HG02642 (cell line): Measurements from ENCODE around the gene CAPN9.
"Not testable (repeated sequence)": the region's sequence is repeated elsewhere in the genome, so short reads cannot be mapped to it uniquely, and the experiment has no call there.

ENCODE experiments used
- ATAC-seq: cut with Tn5 transposase; IDR thresholded peaks from one replicate; pipeline ENCODE4 v1.9.1; 2021; ENCODE audit warnings: mild to moderate bottlenecking; ENCODE audit not compliant: unreplicated experiment, poor library complexity

CAPN9 gene

GRCh38 chr1:230839173-230839572 lies 92.0 kb downstream of the CAPN9 start:
- no peak for ATAC-seq

GRCh38 chr1:230842801-230843200 lies 95.6 kb downstream of the CAPN9 start:
- no peak for ATAC-seq

DNA sequence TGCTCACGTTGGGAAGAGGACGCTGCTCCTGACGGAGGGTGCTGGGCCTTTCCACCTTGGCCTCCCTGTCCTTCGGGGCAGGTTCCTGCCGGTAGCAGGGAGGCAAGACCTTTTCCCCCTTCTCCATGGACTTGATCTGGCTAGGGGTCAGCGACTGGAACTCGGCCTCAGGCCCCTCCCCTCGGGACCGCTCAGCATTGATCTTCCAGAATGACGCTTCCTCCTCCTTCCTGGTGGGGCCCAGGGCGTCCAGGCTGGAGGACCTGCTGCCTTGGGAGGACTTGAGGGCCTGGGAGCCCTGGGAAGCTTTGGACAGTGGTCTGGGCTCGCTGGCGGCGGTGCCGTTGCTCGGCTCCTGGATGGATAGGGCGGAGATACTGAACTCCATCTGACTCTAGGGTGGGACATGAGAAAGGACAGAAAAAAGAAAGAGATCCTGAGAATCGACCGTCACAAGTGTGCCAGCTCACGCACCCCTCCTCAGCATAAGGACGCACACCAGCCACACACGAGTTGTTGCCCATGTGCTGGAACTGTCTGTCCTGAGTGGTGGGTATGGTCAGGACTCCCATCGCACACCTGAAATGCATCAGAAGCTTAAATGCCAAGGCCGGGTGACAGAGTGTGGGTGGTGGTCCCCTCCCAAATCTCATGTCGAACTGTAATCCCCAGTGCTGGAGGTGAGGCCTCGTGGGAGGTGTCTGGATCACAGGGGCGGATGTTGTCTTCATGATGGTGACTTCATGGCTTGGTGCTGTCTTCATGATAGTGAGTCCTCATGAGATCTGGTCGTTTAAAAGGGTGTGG lies 96.5 kb downstream of the CAPN9 start:
- ATAC-seq: no peak

DNA sequence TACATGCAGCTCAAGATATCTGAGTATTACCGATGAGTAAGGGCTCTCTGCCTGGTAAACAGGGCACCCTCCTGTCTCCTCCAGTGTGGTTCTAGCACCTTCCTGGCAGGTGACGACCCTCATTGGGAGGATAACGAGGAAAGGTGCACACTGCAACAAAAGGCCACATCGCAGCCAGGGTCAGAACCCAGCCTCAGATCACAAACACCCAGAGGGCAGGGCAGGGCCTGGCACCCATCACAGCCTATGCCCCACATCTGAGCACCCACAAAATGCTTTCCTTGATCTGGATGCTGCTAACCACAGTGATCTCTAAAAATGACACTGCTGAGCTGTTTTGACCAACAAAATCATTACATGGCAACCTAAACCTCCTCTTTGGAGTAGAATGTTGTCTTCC lies 97.4 kb downstream of the CAPN9 start:
- ATAC-seq: no peak

DNA sequence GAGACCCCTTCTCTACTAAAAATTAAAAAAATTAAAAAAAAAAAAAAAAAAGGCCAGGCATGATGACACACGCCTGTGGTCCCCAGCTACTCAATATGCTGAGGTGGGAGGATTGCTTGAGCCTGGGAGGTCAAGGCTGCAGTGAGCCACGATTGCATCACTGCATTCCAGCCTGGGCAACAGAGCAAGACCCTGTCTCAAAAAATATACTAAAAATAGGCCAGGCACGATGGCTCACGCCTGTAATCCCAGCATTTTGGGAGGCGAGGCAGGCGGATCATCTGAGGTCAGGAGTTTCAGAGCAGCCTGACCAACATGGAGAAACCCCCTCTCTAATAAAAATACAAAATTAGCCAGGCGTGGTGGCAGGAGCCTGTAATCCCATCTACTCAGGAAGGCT lies 98.0 kb downstream of the CAPN9 start:
- ATAC-seq: not testable (repeated sequence)

GRCh38 chr1:230848235-230848634 lies 101.0 kb downstream of the CAPN9 start:
- ATAC-seq: no peak

DNA sequence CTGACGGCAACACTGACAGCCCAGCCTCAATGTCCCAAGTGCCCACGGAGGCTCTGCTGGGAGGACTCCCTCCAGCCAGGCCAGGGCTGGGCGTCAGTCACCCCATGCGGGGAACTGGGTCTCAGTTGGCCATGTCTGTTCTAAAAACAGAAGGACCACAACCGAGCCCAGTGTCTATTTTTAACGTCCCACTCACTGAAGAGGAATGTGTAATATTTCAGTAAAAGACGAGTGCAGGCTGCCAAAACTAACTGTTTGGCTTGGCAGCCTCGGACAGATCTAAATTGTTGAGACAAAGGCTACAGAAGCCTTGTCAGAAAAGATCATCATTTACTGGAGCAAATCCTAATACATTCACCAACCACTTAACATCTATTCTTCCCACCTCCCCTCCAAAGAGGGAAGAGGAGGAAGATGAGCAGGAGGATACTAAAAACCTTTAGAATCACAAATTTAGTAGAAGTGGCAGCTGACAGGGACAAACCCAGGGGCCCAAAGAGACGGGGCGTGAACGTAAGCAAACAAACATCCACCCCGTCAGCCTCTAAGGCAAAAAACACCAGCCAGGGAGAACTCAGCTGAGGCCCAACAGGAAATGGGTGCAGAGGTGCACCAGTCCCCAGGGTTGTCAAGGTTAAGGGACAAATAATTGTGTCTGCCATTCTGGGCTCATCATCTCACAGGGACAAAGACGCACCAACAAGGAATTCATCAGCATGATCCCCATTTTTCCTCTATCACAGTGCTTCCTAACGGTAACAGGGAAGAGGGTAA lies 102.5 kb downstream of the CAPN9 start:
- ATAC-seq: no peak

DNA sequence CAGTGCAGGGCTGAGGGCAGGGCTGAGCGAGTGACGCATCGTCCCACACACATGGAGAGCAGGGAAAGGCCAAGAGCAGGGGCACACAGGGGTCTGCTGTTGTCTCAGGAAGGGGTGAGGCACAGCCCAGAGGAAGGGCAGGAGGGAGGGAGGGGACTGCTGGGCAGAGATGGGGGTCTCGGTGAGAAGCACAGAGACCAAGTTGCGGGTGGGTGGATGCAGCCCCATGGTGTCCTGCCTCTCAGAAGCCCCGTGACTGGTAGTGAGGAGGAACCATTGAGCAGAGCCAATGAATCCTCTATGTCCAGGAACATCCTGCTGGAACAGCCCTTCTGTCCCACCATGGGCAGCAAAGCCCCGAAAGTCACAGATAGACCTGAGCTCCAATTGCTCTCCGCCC lies 103.4 kb downstream of the CAPN9 start:
- no peak for ATAC-seq

GRCh38 chr1:230851291-230851691 lies 104.1 kb downstream of the CAPN9 start:
- ATAC-seq: no peak
